ENCODE data around the gene RHBDF1. TPM values are rescaled to one million over a fixed set of nuclear protein-coding genes. Genes with fewer than 3 reads are reported as not detected.
A peak's percentile ranks its signal among the peaks of the same experiment; 100 is the strongest.

Gene RHBDF1
- total RNA-seq, 4 donors from 2014 or later, result 19.4 to 58.6 (median 41.1) TPM

GRCh38 chr16:64914-65255 lies 7.5 kb downstream of the RHBDF1 start:
- H3K36me3 ChIP-seq, result peaks cover 0 to 40% (median 0%) of the 10 kb centered on the region in 3 donors

GRCh38 chr16:63998-64913 lies 8.2 kb downstream of the RHBDF1 start:
- peak in 1 of 3 donors; percentile 34 for DNase-seq
- H3K9me3 ChIP-seq, result no peaks in the 10 kb centered on the region
- peaks cover 0 to 14% (median 0%) of the 10 kb centered on the region in 4 donors for H3K4me1 ChIP-seq
- H3K4me3 ChIP-seq, result no peak overlapping the region
- peaks cover 0 to 47% (median 0%) of the 10 kb centered on the region in 3 donors for H3K36me3 ChIP-seq
- no peaks in the 10 kb centered on the region for H3K27me3 ChIP-seq
- no peak overlapping the region for H3K27ac ChIP-seq
- TF ChIP-seq POLR2A (IDR thresholded peaks at IDR 0.05) (no peak), CTCF (IDR thresholded peaks at IDR 0.05) (no peak)

More at GRCh38 chr16:64914-65255, 7.5 kb downstream of the RHBDF1 start:
- peaks cover 0 to 14% (median 0%) of the 10 kb centered on the region in 4 donors for H3K4me1 ChIP-seq
- no peaks in the 10 kb centered on the region for H3K27me3 ChIP-seq
- DNase-seq, result no peak
- no peak for TF ChIP-seq CTCF (IDR thresholded peaks at IDR 0.05)
- no peak for TF ChIP-seq POLR2A (IDR thresholded peaks at IDR 0.05)
- no peak overlapping the region for H3K27ac ChIP-seq
- H3K9me3 ChIP-seq, result no peaks in the 10 kb centered on the region
- no peak overlapping the region for H3K4me3 ChIP-seq

- peaks cover 0 to 55% (median 0%) of the 10 kb centered on the region in 3 donors for H3K36me3 ChIP-seq
Observed at GRCh38 chr16:63466-63865, 9.0 kb downstream of the RHBDF1 start.

GRCh38 chr16:62968-63391 lies 9.5 kb downstream of the RHBDF1 start:
- Histone ChIP-seq H3K27me3 (no peaks in the 10 kb centered on the region), H3K36me3 (peaks cover 0 to 60% (median 0%) of the 10 kb centered on the region in 3 donors), H3K4me3 (no peak overlapping the region), H3K4me1 (peaks cover 0 to 10% (median 0%) of the 10 kb centered on the region in 4 donors), H3K27ac (no peak overlapping the region), H3K9me3 (no peaks in the 10 kb centered on the region)
- no peak for TF ChIP-seq CTCF (IDR thresholded peaks at IDR 0.05)
- TF ChIP-seq POLR2A (IDR thresholded peaks at IDR 0.05), result no peak
- no peak for DNase-seq

More at GRCh38 chr16:63466-63865, 9.0 kb downstream of the RHBDF1 start:
- TF ChIP-seq CTCF (IDR thresholded peaks at IDR 0.05) (no peak), POLR2A (IDR thresholded peaks at IDR 0.05) (no peak)
- Histone ChIP-seq H3K4me3 (no peak overlapping the region), H3K4me1 (peaks cover 0 to 14% (median 0%) of the 10 kb centered on the region in 4 donors), H3K27me3 (no peaks in the 10 kb centered on the region), H3K27ac (no peak overlapping the region), H3K9me3 (no peaks in the 10 kb centered on the region)
- DNase-seq, result no peak

- H3K27ac ChIP-seq, result no peak overlapping the region
- H3K36me3 ChIP-seq, result peaks cover 0 to 65% (median 0%) of the 10 kb centered on the region in 3 donors
- H3K27me3 ChIP-seq, result no peaks in the 10 kb centered on the region
- peaks cover 0 to 9% (median 0%) of the 10 kb centered on the region in 4 donors for H3K4me1 ChIP-seq
- DNase-seq, result peak in 1 of 3 donors; percentile 46
- H3K9me3 ChIP-seq, result no peaks in the 10 kb centered on the region
- no peak for TF ChIP-seq POLR2A (IDR thresholded peaks at IDR 0.05)
- no peak overlapping the region for H3K4me3 ChIP-seq
Observed at GRCh38 chr16:62283-62967, 10.0 kb downstream of the RHBDF1 start.

All from Peyer's patch (tissue), 4 donors.